H1 (cell line): ENCODE measurements around the gene AP4B1. TPM values are rescaled to one million over a fixed set of nuclear protein-coding genes. Genes with fewer than 3 reads are reported as not detected.

Experiments
- CTCF ChIA-PET: fragments of 300-600 bp; sonication (Branson Sonifier 250); formaldehyde crosslinking; loops from one replicate; lab custom pipeline; 2021; ENCODE audit not compliant: partially characterized antibody; lab: Charles Lee
- POLR2A ChIA-PET: fragments of 300-600 bp; sonication (Branson Sonifier 250); formaldehyde crosslinking; loops from one replicate; lab custom pipeline; 2021; ENCODE audit warnings: inconsistent platforms; ENCODE audit not compliant: partially characterized antibody; lab: Charles Lee
- DNase-seq, 2 experiments: peaks; one replicate each; pipeline versions ENCODE4 v3.0.0 to v3.0.0-alpha.2; 2010 to 2022; ENCODE audit warnings: low spot score in 2 of 2, low read depth in 1 of 2, mixed read lengths in 1 of 2
- FAIRE-seq: peaks from 2 replicates; lab custom pipeline; 2011; peaks lifted over from hg19 to GRCh38; lab: Jason Lieb, UNC
- H2AFZ ChIP-seq: 2 replicates; pipeline ENCODE4 v1.8.1; 2012; ENCODE audit warnings: low read length, inconsistent platforms
- H2AK5ac ChIP-seq: 2 replicates; pipeline ENCODE4 v1.6.1; 2013; ENCODE audit warnings: low read depth, low read length
- H2BK120ac ChIP-seq: replicated peaks from 2 replicates; pipeline ENCODE3; 2013; ENCODE audit warnings: low read depth, low read length, inconsistent platforms
- H2BK12ac ChIP-seq: 2 replicates; pipeline ENCODE4 v1.6.1; 2013; ENCODE audit warnings: low read depth, low read length
- H2BK15ac ChIP-seq: 2 replicates; pipeline ENCODE4 v1.6.1; 2013; ENCODE audit warnings: low read length
- H2BK20ac ChIP-seq: 2 replicates; pipeline ENCODE4 v1.6.1; 2013; ENCODE audit warnings: low read length
- H2BK5ac ChIP-seq: 2 replicates; pipeline ENCODE4 v1.6.1; 2013; ENCODE audit warnings: low read depth, low read length
- H3K14ac ChIP-seq: 2 replicates; pipeline ENCODE4 v1.6.1; 2013; ENCODE audit warnings: inconsistent platforms; ENCODE audit not compliant: insufficient read length
- H3K18ac ChIP-seq: 2 replicates; pipeline ENCODE4 v1.6.1; 2013; ENCODE audit warnings: low read length; ENCODE audit errors: extremely low read depth
- H3K23ac ChIP-seq: 2 replicates; pipeline ENCODE4 v1.6.1; 2013; ENCODE audit warnings: inconsistent platforms; ENCODE audit not compliant: insufficient read length
- H3K23me2 ChIP-seq: 2 replicates; pipeline ENCODE4 v1.6.1; 2013; ENCODE audit warnings: low read depth, low read length
- H3K27ac ChIP-seq: 2 replicates; pipeline ENCODE4 v1.6.1; 2011; ENCODE audit warnings: low read depth, low read length, inconsistent platforms
- H3K27me3 ChIP-seq, 4 experiments: replicated peaks in 1 of 4; 1 replicate in 1 of 4; 2 replicates in 3 of 4; pipeline versions ENCODE4 v1.6.1 to v1.8.1; 2011 to 2013; ENCODE audit warnings: low read length in 3 of 4, mild to moderate bottlenecking in 3 of 4, inconsistent platforms in 2 of 4, mixed read lengths in 2 of 4, moderate library complexity in 1 of 4; ENCODE audit not compliant: control insufficient read depth in 3 of 4, insufficient read depth in 3 of 4; ENCODE audit errors: extremely low read depth in 1 of 4
- H3K36me3 ChIP-seq, 4 experiments: 2 replicates each; pipeline versions ENCODE4 v1.6.1 to v1.8.1; 2011 to 2013; ENCODE audit warnings: mild to moderate bottlenecking in 4 of 4, low read length in 3 of 4, moderate library complexity in 2 of 4, control low read depth in 1 of 4, inconsistent platforms in 1 of 4; ENCODE audit not compliant: insufficient read depth in 4 of 4, control insufficient read depth in 2 of 4
- H3K4ac ChIP-seq: replicated peaks from 2 replicates; pipeline ENCODE3; 2013; ENCODE audit warnings: low read length, low read depth, mixed read lengths, inconsistent platforms; ENCODE audit not compliant: insufficient read length
- H3K4me1 ChIP-seq, 4 experiments: replicated peaks in 1 of 4; 1 replicate in 1 of 4; 2 replicates in 3 of 4; pipeline versions ENCODE4 v1.6.1 to v1.8.1; 2011 to 2013; ENCODE audit warnings: low read length in 3 of 4, inconsistent platforms in 2 of 4, mixed read lengths in 1 of 4; ENCODE audit not compliant: insufficient read depth in 4 of 4, control insufficient read depth in 3 of 4
- H3K4me2 ChIP-seq, 2 experiments: 2 replicates each; pipeline versions ENCODE4 v1.6.1 to v1.8.1; 2011 to 2013; ENCODE audit warnings: low read depth in 2 of 2, low read length in 2 of 2, control low read depth in 1 of 2, inconsistent platforms in 1 of 2, mild to moderate bottlenecking in 1 of 2; ENCODE audit not compliant: insufficient read depth in 1 of 2
- H3K4me3 ChIP-seq, 4 experiments: fragments of 200-600, 300-600 bp in 1 of 4; sonication (generic), shearing (Covaris generic), sonication (Bioruptor Twin) in 1 of 4; 2 replicates each; pipeline versions ENCODE4 v1.5.1 to v1.8.1; 2011 to 2016; ENCODE audit warnings: low read length in 4 of 4, low read depth in 3 of 4, control low read depth in 2 of 4, inconsistent platforms in 2 of 4, mild to moderate bottlenecking in 2 of 4, mixed read lengths in 1 of 4, moderate library complexity in 1 of 4; ENCODE audit not compliant: insufficient read depth in 2 of 4; ENCODE audit errors: extremely low read depth in 1 of 4
- H3K56ac ChIP-seq: replicated peaks from 2 replicates; pipeline ENCODE3; 2013; ENCODE audit warnings: low read depth, mild to moderate bottlenecking, mixed read lengths, low read length, inconsistent platforms; ENCODE audit not compliant: insufficient read length
- H3K79me1 ChIP-seq: 2 replicates; pipeline ENCODE4 v1.6.1; 2013; ENCODE audit warnings: low read depth, low read length, control low read depth
- H3K79me2 ChIP-seq, 2 experiments: 2 replicates each; pipeline versions ENCODE4 v1.6.1 to v1.8.1; 2012 to 2013; ENCODE audit warnings: low read length in 2 of 2, mild to moderate bottlenecking in 2 of 2, inconsistent platforms in 1 of 2; ENCODE audit not compliant: insufficient read depth in 2 of 2, control insufficient read depth in 1 of 2
- H3K9ac ChIP-seq, 4 experiments: replicated peaks in 1 of 4; 1 replicate in 1 of 4; 2 replicates in 3 of 4; pipeline versions ENCODE4 v1.6.1 to v1.8.1; 2011 to 2013; ENCODE audit warnings: low read depth in 3 of 4, low read length in 3 of 4, control low read depth in 2 of 4, mild to moderate bottlenecking in 2 of 4, moderate library complexity in 2 of 4, inconsistent platforms in 1 of 4; ENCODE audit errors: extremely low read depth in 1 of 4
- H3K9me3 ChIP-seq, 2 experiments: 2 replicates each; pipeline versions ENCODE4 v1.6.1 to v1.8.1; 2012 to 2013; ENCODE audit warnings: mild to moderate bottlenecking in 2 of 2, moderate library complexity in 2 of 2, control low read depth in 1 of 2, inconsistent platforms in 1 of 2, low read depth in 1 of 2, low read length in 1 of 2, mixed read lengths in 1 of 2; ENCODE audit not compliant: insufficient read depth in 2 of 2
- H4K20me1 ChIP-seq, 2 experiments: replicated peaks in 1 of 2; 2 replicates each; pipeline versions ENCODE3 to v1.8.1; 2011 to 2013; ENCODE audit warnings: inconsistent platforms in 2 of 2, low read length in 2 of 2, mild to moderate bottlenecking in 1 of 2; ENCODE audit not compliant: insufficient read depth in 2 of 2, control insufficient read depth in 1 of 2
- H4K5ac ChIP-seq: 2 replicates; pipeline ENCODE4 v1.6.1; 2013; ENCODE audit warnings: low read length, low read depth, mixed read lengths, inconsistent platforms; ENCODE audit not compliant: insufficient read length
- H4K8ac ChIP-seq: 2 replicates; pipeline ENCODE4 v1.8.0; 2013; ENCODE audit warnings: mild to moderate bottlenecking, moderate library complexity, low read length, inconsistent platforms; ENCODE audit not compliant: insufficient read depth; ENCODE audit errors: extremely low read depth
- H4K91ac ChIP-seq: replicated peaks from 2 replicates; pipeline ENCODE3; 2013; ENCODE audit warnings: low read length, mixed read lengths, inconsistent platforms; ENCODE audit not compliant: insufficient read length
- CHD1 ChIP-seq: IDR thresholded peaks from 2 replicates; pipeline ENCODE4 v1.6.1; 2012; ENCODE audit warnings: low read depth, low read length, improper control_type of control experiment
- GABPA ChIP-seq: IDR thresholded peaks from 2 replicates; pipeline ENCODE4 v1.6.1; 2011; ENCODE audit warnings: mild to moderate bottlenecking, low read length, moderate library complexity, borderline replicate concordance; ENCODE audit not compliant: insufficient read depth
- RNF2 ChIP-seq: fragments of 200-900, 300-1000 bp; sonication (generic); IDR thresholded peaks from 2 replicates; pipeline ENCODE4 v1.7.1; 2016; ENCODE audit warnings: borderline replicate concordance, low read depth, mild to moderate bottlenecking, antibody characterized with exemption, low read length; ENCODE audit not compliant: poor library complexity, severe bottlenecking; ENCODE audit errors: missing control alignments
- SIX5 ChIP-seq: IDR thresholded peaks from 2 replicates; pipeline ENCODE4 v1.6.1; 2011; ENCODE audit warnings: mild to moderate bottlenecking, low read depth, low read length
- TAF7 ChIP-seq: optimal IDR thresholded peaks from 2 replicates; pipeline ENCODE3; 2011; ENCODE audit warnings: low read depth, mild to moderate bottlenecking, inconsistent platforms, low read length, moderate library complexity, borderline replicate concordance
- TCF12 ChIP-seq: IDR thresholded peaks from 2 replicates; pipeline ENCODE4 v1.6.1; 2011; ENCODE audit warnings: low read depth, mild to moderate bottlenecking, low read length
- WGBS, 2 experiments: shearing (Covaris generic) in 1 of 2; methylation state at CpG; one replicate each; pipeline versions ENCODE4 v1.1.6 to v1.1.7; 2013 to 2015; ENCODE audit warnings: low lambda C conversion rate in 2 of 2, mixed read lengths in 2 of 2, inconsistent platforms in 1 of 2, low coverage in 1 of 2, missing lambda C conversion rate in 1 of 2; ENCODE audit not compliant: insufficient replicate concordance in 2 of 2, insufficient coverage in 1 of 2, insufficient read length in 1 of 2; ENCODE audit errors: extremely low coverage in 1 of 2, missing lambda C conversion rate in 1 of 2; 5-methylcytosine and 5-hydroxymethylcytosine counted together
- polyA plus RNA-seq, 7 experiments: library from polyadenylated mRNA; depleted of rRNA in 3 of 7; stranded (reverse) in 5 of 7; unstranded in 2 of 7; fragments of >200 nt in 5 of 7; fragments of 200-250 nt in 2 of 7; gene quantifications; 1 replicate in 5 of 7; 2 replicates in 1 of 7; 4 replicates in 1 of 7; pipeline versions ENCODE4 v1.2.1 to v1.2.3, GENCODE V29; 2011 to 2013; ENCODE audit warnings: missing spikeins in 2 of 7, mixed read lengths in 2 of 7
- total RNA-seq: library from RNA; stranded (reverse); fragmentation: NEBNext Ultra II Directional; extraction: Animal tissue kit (Norgen Biotek cat#: 25700); gene quantifications from 2 replicates; pipeline ENCODE4 v1.2.1, GENCODE V29; 2021
- TF ChIP-seq, protein P1 (sequence below): IDR thresholded peaks from 2 replicates; pipeline ENCODE4 v1.6.1; 2011; ENCODE audit warnings: low read depth, mild to moderate bottlenecking, low read length; ENCODE audit not compliant: insufficient read depth
- TF ChIP-seq, protein P2 (sequence below): IDR thresholded peaks from 2 replicates; pipeline ENCODE4 v1.6.1; 2012; ENCODE audit warnings: inconsistent platforms

AP4B1 gene
- total and polyA plus RNA-seq, 2 of the 8 experiments (the other 6 are each of a cell fraction or from before 2014, with no cell fraction given) = 8.9 to 9.0 TPM

DNA sequence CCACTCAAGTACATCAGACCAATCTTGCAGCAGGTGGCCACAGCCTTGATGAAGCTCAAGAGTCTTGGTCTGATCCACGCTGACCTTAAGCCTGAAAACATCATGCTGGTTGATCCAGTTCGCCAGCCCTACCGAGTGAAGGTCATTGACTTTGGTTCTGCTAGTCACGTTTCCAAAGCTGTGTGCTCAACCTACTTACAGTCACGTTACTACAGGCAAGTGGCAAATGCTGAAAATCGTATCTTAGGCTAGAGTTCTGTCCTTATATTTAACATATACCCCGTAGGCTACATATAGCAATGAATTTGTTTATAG is 36.6 kb upstream of the AP4B1 start:
- H3K4me3 ChIP-seq = no peak overlapping the region
- no peak for FAIRE-seq
- 94% methylated on average over 7 of the region's 7 CpGs; no CpG with 5 or more reads in 1 of the 2 experiments for WGBS, 2 experiments
- no peak overlapping the region for H4K5ac ChIP-seq
- H4K20me1 ChIP-seq = peaks cover 1 to 9% of the 10 kb centered on the region in 2 experiments
- no peak overlapping the region for H3K18ac ChIP-seq
- CTCF ChIA-PET = interaction anchor here (0.9 to 1.3 kb wide), 4 partner anchors 8 to 24 kb away, joined by 3 to 4 read pairs (median 3); no protein-coding TSS in a partner anchor
- no peaks in the 10 kb centered on the region for H3K27me3 ChIP-seq
- no peaks in the 10 kb centered on the region for H3K23me2 ChIP-seq
- H3K79me2 ChIP-seq = peaks cover 4 to 55% of the 10 kb centered on the region in 2 experiments
- H3K23ac ChIP-seq = no peak overlapping the region
- POLR2A ChIA-PET = interaction anchor here (3.7 kb wide), 1 partner anchor 11 kb away, joined by 15 read pairs; no protein-coding TSS in a partner anchor
- H3K27ac ChIP-seq = no peak overlapping the region
- no peak overlapping the region for H2AK5ac ChIP-seq
- H3K14ac ChIP-seq = no peak overlapping the region
- DNase-seq = no peak
- H2BK120ac ChIP-seq = no peak overlapping the region
- H2AFZ ChIP-seq = no peak overlapping the region
- H3K9me3 ChIP-seq = no peaks in the 10 kb centered on the region
- H3K79me1 ChIP-seq = peaks cover 2% of the 10 kb centered on the region
- H3K9ac ChIP-seq = no peak overlapping the region
- H3K4me1 ChIP-seq = peaks cover 0 to 3% (median 0%) of the 10 kb centered on the region in 4 experiments; a peak in 3 of 7 replicates
- H2BK12ac ChIP-seq = no peak overlapping the region
- no peak overlapping the region for H3K56ac ChIP-seq
- no peak overlapping the region for H4K91ac ChIP-seq
- H4K8ac ChIP-seq = no peak overlapping the region; the same call in 1 of the 2 replicates
- no peak overlapping the region for H2BK20ac ChIP-seq
- H2BK5ac ChIP-seq = no peak overlapping the region
- no peak overlapping the region for H2BK15ac ChIP-seq
- TF ChIP-seq, protein P1, sequence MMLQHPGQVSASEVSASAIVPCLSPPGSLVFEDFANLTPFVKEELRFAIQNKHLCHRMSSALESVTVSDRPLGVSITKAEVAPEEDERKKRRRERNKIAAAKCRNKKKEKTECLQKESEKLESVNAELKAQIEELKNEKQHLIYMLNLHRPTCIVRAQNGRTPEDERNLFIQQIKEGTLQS = no peak
- TF ChIP-seq RNF2 (no peak), TCF12 (no peak), CHD1 (no peak), TAF7 (no peak), GABPA (no peak), SIX5 (no peak)
- TF ChIP-seq, protein P2, sequence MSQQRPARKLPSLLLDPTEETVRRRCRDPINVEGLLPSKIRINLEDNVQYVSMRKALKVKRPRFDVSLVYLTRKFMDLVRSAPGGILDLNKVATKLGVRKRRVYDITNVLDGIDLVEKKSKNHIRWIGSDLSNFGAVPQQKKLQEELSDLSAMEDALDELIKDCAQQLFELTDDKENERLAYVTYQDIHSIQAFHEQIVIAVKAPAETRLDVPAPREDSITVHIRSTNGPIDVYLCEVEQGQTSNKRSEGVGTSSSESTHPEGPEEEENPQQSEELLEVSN = no peak
- peaks cover 5 to 22% (median 6%) of the 10 kb centered on the region in 4 experiments for H3K36me3 ChIP-seq
- H3K4ac ChIP-seq = no peak overlapping the region
- H3K4me2 ChIP-seq = no peak overlapping the region
